Activated CD4-positive, alpha-beta T cell treated with anti-CD3 and anti-CD28 coated beads for 36 hours (primary cell): ENCODE results near the gene DAPK3. TPM values are rescaled to one million over a fixed set of nuclear protein-coding genes. Genes with fewer than 3 reads are reported as not detected.

ENCODE experiments used
- ATAC-seq: fragments of 200-7000 bp; cut with Tn5 transposase; one replicate; pipeline ENCODE4 v1.10.0; 2021; ENCODE audit warnings: mild to moderate bottlenecking, moderate library complexity
- CTCF ChIA-PET: fragments of 350-600 bp; sonication (Branson Sonifier 250); formaldehyde crosslinking; loops from one replicate; lab custom pipeline; 2021; ENCODE audit warnings: antibody characterized with exemption; lab: Charles Lee
- POLR2A ChIA-PET: fragments of 350-600 bp; sonication (Branson Sonifier 250); formaldehyde crosslinking; loops from one replicate; lab custom pipeline; 2021; ENCODE audit warnings: antibody characterized with exemption, inconsistent platforms; lab: Charles Lee
- DNase-seq: peaks from one replicate; pipeline ENCODE4 v3.0.0-alpha.2; 2020
- H3K27ac Mint-ChIP-seq: one replicate; pipeline ENCODE4 v1.8.0; 2021; ENCODE audit warnings: mixed read lengths
- H3K27me3 Mint-ChIP-seq: one replicate; pipeline ENCODE4 v1.8.0; 2021; ENCODE audit warnings: mixed read lengths
- H3K36me3 Mint-ChIP-seq: one replicate; pipeline ENCODE4 v1.8.0; 2021; ENCODE audit warnings: low read depth, mixed read lengths
- H3K4me1 Mint-ChIP-seq: one replicate; pipeline ENCODE4 v1.8.0; 2021; ENCODE audit warnings: mixed read lengths
- H3K4me3 Mint-ChIP-seq: one replicate; pipeline ENCODE4 v1.8.0; 2021; ENCODE audit warnings: mild to moderate bottlenecking, moderate library complexity, mixed read lengths
- H3K9me3 Mint-ChIP-seq: one replicate; pipeline ENCODE4 v1.8.0; 2021; ENCODE audit warnings: low read depth, mixed read lengths
- intact Hi-C, 2 experiments: fragments of 100-400 bp; cut with DNase I in 1 of 2; cut with micrococcal nuclease in 1 of 2; formaldehyde crosslinking; loops; one replicate each; pipeline versions ENCODE4 v1.14.2 to v1.15.1; 2022 to 2024; cut with DNase I, micrococcal nuclease
- microRNA-seq: library from miRNA; unstranded; fragments of <30 nt; microRNA quantifications from one replicate; pipeline ENCODE4 v1.2.0, GENCODE V29; 2021; ENCODE audit warnings: borderline replicate concordance
- total RNA-seq, 2 experiments: library from RNA; stranded (reverse); gene quantifications; one replicate each; pipeline ENCODE4 v1.2.3, GENCODE V29; 2021

Gene DAPK3
- total RNA-seq, 2 experiments from 2014 or later = 26.7 to 27.6 TPM

DNA sequence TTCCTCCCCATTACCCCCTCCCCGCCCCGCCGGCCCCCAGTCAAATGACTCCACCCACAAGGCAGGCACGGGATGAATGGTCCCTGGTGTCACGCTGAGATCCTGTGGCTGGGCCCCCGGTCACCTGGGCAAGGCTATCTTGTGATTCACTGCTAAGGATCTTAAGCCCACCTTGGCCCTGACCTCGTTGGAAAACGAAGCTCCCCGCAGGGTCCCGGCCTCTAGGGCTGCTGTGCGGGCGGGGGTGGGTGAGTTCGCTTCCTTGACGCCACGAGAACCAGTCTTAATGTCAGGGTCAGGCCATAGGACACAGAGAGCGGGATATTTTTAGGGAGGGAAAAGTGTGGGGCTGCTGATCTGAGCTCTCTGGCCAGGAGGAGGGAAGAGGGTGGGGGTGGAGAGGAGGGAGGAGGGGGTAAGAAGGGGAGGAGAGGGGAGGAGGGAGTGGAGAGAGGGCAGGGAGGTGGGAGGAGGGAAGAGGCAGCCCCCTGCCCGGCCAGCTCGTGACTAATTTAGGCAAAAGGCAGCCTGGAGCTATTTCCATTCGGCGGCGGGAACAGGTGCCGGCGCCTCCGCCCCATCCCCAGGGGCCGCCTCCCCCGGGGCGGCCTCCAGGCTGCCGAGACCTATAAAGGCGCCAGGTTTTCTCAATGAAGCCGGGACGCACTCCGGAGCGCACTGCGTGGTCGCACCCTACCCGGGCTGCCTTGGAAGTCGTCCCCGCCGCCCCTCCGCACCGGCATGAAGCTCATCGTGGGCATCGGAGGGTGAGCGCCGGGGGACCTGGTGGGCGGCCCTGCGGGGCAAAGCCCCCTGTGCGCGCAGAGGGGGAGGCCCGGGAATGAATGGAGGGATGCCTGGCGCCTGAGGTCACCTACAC, 37.7 kb downstream of the DAPK3 start, which contains the start of gene NMRK2:
Gene NMRK2 (plus strand): TSS at position 139 of the 880 bp plus-strand sequence. CDS start 603 bp downstream, at position 742.
- Mint-ChIP-seq H3K9me3 (no peaks in the 10 kb centered on the region), H3K36me3 (no peaks in the 10 kb centered on the region), H3K27ac (no peak within 1 kb of the TSS), H3K27me3 (peaks cover 4% of the 10 kb centered on the region), H3K4me3 (no peak within 1 kb of the TSS), H3K4me1 (no peaks in the 10 kb centered on the region)
- intact Hi-C loops = no loop called here
- peak; percentile 45 for DNase-seq
- POLR2A ChIA-PET = no interaction called here
- CTCF ChIA-PET = no interaction called here
- ATAC-seq = no peak

DNA sequence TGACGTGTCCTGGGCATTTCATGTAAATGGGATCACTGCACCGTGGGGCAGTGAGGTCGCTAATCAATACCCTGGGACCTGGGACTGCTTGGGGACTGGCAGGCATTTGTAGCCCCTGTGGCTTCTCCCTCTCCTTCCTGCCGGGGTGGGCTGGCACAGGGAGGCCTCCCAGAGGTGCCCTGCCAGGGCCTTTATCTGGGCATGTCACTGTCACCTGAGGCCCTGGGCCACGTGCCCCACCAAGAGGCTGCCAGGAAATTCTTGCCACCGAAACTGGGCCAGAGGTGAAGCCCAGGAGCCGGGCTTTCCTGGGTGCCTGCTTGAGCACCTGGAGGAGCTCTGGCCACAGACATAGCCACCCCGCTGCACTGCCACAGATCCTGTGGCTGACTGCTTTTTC, 39.9 kb downstream of the DAPK3 start:
- intact Hi-C loops = no loop called here

GRCh38 chr19:3923912-3924311, 47.0 kb downstream of the DAPK3 start:
- ATAC-seq (no peak), DNase-seq (no peak)
- intact Hi-C loops = no loop called here
- no peaks in the 10 kb centered on the region for H3K36me3 Mint-ChIP-seq
- peaks cover 5% of the 10 kb centered on the region for H3K9me3 Mint-ChIP-seq
- ChIA-PET POLR2A (no interaction called here), CTCF (no interaction called here)
- H3K27me3 Mint-ChIP-seq = no peaks in the 10 kb centered on the region
- H3K27ac Mint-ChIP-seq = no peak overlapping the region
- no peaks in the 10 kb centered on the region for H3K4me1 Mint-ChIP-seq
- no peak overlapping the region for H3K4me3 Mint-ChIP-seq

More for the DNA sequence above, 39.9 kb downstream of the DAPK3 start:
- Mint-ChIP-seq H3K36me3 (no peaks in the 10 kb centered on the region), H3K27ac (no peak overlapping the region), H3K4me3 (no peak overlapping the region), H3K9me3 (no peaks in the 10 kb centered on the region), H3K27me3 (peaks cover 4% of the 10 kb centered on the region), H3K4me1 (no peaks in the 10 kb centered on the region)
- ChIA-PET POLR2A (no interaction called here), CTCF (no interaction called here)
- ATAC-seq (no peak), DNase-seq (no peak)

DNA sequence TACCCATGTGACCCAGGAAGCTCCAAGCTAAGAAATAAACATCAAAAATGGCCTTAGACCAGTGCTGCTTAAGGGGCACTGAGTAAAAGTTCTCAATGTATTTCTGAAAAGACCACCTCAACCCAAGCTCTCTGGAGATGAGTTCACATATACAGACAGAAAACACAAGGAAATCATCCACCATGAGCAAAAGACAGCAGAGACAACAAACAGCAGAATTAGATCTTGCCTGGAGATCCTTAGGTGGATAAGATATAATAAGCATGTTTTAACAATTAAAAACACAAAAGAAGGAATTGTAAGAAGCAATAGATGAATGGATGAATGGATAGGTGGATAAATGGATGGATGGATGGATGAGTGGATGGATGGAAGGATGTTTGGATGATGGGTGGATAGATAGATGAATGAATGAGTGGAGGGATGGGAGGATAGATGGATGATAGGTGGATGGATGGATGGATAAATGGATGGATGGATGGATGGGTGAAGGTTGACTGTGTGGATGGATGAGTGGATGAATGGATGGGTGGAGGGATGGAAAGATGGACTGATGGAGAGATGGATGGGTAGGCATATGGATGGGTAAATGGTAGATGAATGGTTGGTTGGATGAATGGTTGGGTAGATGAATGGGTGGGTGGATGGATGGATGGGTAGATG, 47.7 kb downstream of the DAPK3 start:
- DNase-seq = no peak
- Mint-ChIP-seq H3K36me3 (no peaks in the 10 kb centered on the region), H3K4me1 (no peaks in the 10 kb centered on the region), H3K27me3 (no peaks in the 10 kb centered on the region), H3K9me3 (peaks cover 5% of the 10 kb centered on the region), H3K27ac (no peak overlapping the region), H3K4me3 (no peak overlapping the region)
- intact Hi-C loops = no loop called here
- ATAC-seq = no peak
- POLR2A ChIA-PET = no interaction called here
- CTCF ChIA-PET = no interaction called here

DNA sequence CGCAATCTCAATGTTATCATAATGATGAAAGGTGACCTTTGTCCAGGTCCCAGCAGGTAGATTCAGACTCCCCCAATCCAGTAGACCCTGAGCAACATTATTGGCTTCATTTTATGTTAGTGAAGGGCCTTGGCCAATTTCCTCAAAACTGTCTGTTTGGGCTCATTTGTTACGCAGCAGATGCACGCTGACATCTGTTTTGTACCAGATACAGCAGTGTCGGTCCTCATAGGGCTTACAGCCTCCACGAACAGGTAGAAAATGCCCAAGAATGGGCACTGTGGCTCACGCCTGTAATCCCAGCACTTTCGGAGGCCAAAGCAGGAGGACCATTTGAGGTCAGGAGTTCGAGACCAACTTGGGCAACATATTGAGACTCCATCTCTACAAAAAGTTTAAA, 51.1 kb downstream of the DAPK3 start:
- Mint-ChIP-seq H3K27me3 (no peaks in the 10 kb centered on the region), H3K4me3 (no peak overlapping the region), H3K9me3 (peaks cover 5% of the 10 kb centered on the region), H3K4me1 (no peaks in the 10 kb centered on the region), H3K27ac (no peak overlapping the region), H3K36me3 (no peaks in the 10 kb centered on the region)
- CTCF ChIA-PET = no interaction called here
- no peak for DNase-seq
- no peak for ATAC-seq
- intact Hi-C loops = no loop called here
- POLR2A ChIA-PET = no interaction called here

DNA sequence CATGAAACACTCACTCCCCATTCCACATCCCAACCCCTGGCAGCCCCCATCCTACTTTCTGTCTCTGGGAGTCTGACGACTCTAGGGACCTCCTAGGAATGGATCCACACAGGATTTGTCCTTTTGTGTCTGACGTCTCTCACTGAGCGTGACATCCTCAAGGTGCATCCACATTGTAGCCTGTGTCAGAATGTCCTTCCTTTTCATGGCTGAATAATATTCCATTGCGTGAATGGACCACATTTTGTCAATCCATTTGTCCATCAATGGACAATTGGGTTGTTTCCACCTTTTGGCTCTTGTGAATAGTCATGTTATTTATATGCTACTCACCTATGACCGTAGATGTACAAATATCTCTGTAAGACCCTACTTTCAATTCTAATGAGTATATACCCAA, 54.9 kb downstream of the DAPK3 start:
- no peak overlapping the region for H3K27ac Mint-ChIP-seq
- intact Hi-C loops = no loop called here
- ChIA-PET CTCF (no interaction called here), POLR2A (no interaction called here)
- H3K27me3 Mint-ChIP-seq = no peaks in the 10 kb centered on the region
- H3K9me3 Mint-ChIP-seq = no peaks in the 10 kb centered on the region
- H3K36me3 Mint-ChIP-seq = no peaks in the 10 kb centered on the region
- DNase-seq = no peak
- H3K4me1 Mint-ChIP-seq = no peaks in the 10 kb centered on the region
- H3K4me3 Mint-ChIP-seq = no peak overlapping the region
- no peak for ATAC-seq

GRCh38 chr19:3914199-3914598, 56.7 kb downstream of the DAPK3 start:
- Mint-ChIP-seq H3K9me3 (peaks cover 4% of the 10 kb centered on the region), H3K4me1 (no peaks in the 10 kb centered on the region), H3K27me3 (no peaks in the 10 kb centered on the region), H3K27ac (no peak overlapping the region), H3K4me3 (no peak overlapping the region), H3K36me3 (no peaks in the 10 kb centered on the region)
- ATAC-seq (no peak), DNase-seq (no peak)
- POLR2A ChIA-PET = no interaction called here
- intact Hi-C loops = no loop called here
- CTCF ChIA-PET = no interaction called here

DNA sequence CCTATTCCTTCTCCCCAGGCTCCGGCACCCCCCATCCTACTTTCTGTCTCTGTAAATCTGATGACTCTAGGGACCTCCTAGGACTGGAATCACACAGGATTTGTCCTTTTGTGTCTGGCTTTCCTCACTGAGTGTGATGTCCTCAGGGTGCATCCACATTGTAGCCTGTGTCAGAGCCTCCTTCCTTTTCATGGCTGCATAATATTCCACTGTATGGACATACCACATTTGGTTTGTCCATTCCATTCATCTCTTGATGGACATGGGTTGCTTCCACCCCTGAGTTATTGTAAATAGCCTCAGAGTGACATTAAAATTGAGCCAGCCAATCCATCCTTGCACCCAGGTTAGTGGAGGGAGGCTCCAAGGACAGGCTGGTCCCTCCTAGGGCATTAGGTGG, 60.8 kb downstream of the DAPK3 start:
- Mint-ChIP-seq H3K27me3 (peaks cover 2% of the 10 kb centered on the region), H3K36me3 (no peaks in the 10 kb centered on the region), H3K9me3 (peaks cover 4% of the 10 kb centered on the region), H3K4me1 (no peaks in the 10 kb centered on the region), H3K27ac (no peak overlapping the region), H3K4me3 (no peak overlapping the region)
- intact Hi-C loops = no loop called here
- ATAC-seq = no peak
- ChIA-PET CTCF (interaction anchor here (0.7 kb wide), 1 partner anchor 135 kb away, joined by 5 read pairs; no protein-coding TSS in a partner anchor), POLR2A (no interaction called here)
- no peak for DNase-seq

Small RNAs within 50 kb of the gene (microRNA-seq; reads per million reads assigned to microRNA genes)
- gene MIR637 = not detected

Other genes with a start within 250 kb of the DAPK3 start
- 10 to 100 TPM; 29.8 to 37.1 TPM for gene APBA3, start 209.4 kb downstream of the DAPK3 start, total RNA-seq
- gene MRPL54, start 208.4 kb downstream of the DAPK3 start, total RNA-seq = 10 to 100 TPM; 54.8 to 63.9 TPM
- not detected for gene RAX2, start 198.9 kb downstream of the DAPK3 start, total RNA-seq
- gene MATK, start 184.7 kb downstream of the DAPK3 start, total RNA-seq = 10 to 100 TPM; 24.3 to 30.1 TPM
- gene ZFR2, start 102.1 kb downstream of the DAPK3 start, total RNA-seq = under 1 TPM; 0.23 to 0.51 TPM
- gene ATCAY, start 90.4 kb downstream of the DAPK3 start, total RNA-seq = under 1 TPM in 1 of 2 experiments, not detected in 1; 0.07 TPM
- gene NMRK2, start 38.0 kb downstream of the DAPK3 start, total RNA-seq = not detected
- 1,000 to 10,000 TPM; 3,116 to 3,255 TPM for gene EEF2, start 14.4 kb upstream of the DAPK3 start, total RNA-seq
- gene PIAS4, start 36.6 kb upstream of the DAPK3 start, total RNA-seq = 10 to 100 TPM; 23.0 to 37.3 TPM
- gene ZBTB7A, start 95.8 kb upstream of the DAPK3 start, total RNA-seq = 10 to 100 TPM; 24.0 to 26.4 TPM
- 100 to 1,000 TPM; 108 to 133 TPM for gene MAP2K2, start 153.0 kb upstream of the DAPK3 start, total RNA-seq
- gene CREB3L3, start 182.5 kb upstream of the DAPK3 start, total RNA-seq = not detected
- gene SIRT6, start 211.5 kb upstream of the DAPK3 start, total RNA-seq = 10 to 100 TPM; 26.2 to 29.4 TPM
- 1 to 10 TPM; 1.1 to 1.3 TPM for gene ANKRD24, start 211.6 kb upstream of the DAPK3 start, total RNA-seq